Measurements from ENCODE around the gene CA10.

- TF ChIP-seq ZNF274 (IDR thresholded peaks at IDR 0.05; ENCODE audit: low read depth, low read length) (no peak), SUZ12 (IDR thresholded peaks at IDR 0.05; ENCODE audit: extremely low read depth, insufficient read depth, insufficient read length) (no peak), YY1 (IDR thresholded peaks at IDR 0.05; ENCODE audit: insufficient read depth, insufficient read length) (no peak)
Observed at GRCh38 chr17:51700011-51700760, 458.3 kb downstream of the CA10 start.
